ENCODE results near the gene PRICKLE1. TPM values are rescaled to one million over a fixed set of nuclear protein-coding genes. Genes with fewer than 3 reads are reported as not detected.
A peak's percentile ranks its signal among the peaks of the same experiment; 100 is the strongest.

Gene PRICKLE1
- total RNA-seq, 4 donors from 2014 or later = 5.9 to 61.4 (median 28.4) TPM

GRCh38 chr12:42585841-42586216 lies 3.7 kb downstream of the PRICKLE1 start:
- intact Hi-C loops (cut with DNase I; ENCODE audit: low total_unique reads) = no loop called here

GRCh38 chr12:42585154-42585840 lies 4.2 kb downstream of the PRICKLE1 start:
- peak overlapping the region; percentile 14 to 18 for H3K27ac ChIP-seq
- no peaks in the 10 kb centered on the region for H3K4me1 ChIP-seq
- H3K4me3 ChIP-seq = no peak overlapping the region
- H3K36me3 ChIP-seq = no peaks in the 10 kb centered on the region
- DNase-seq = no peak
- H3K27me3 ChIP-seq = no peaks in the 10 kb centered on the region
- no peaks in the 10 kb centered on the region for H3K9me3 ChIP-seq
- no peak for TF ChIP-seq POLR2A (IDR thresholded peaks at IDR 0.05)
- no peak for TF ChIP-seq CTCF (IDR thresholded peaks at IDR 0.05)
- intact Hi-C loops (cut with DNase I; ENCODE audit: low total_unique reads) = no loop called here

More at GRCh38 chr12:42585841-42586216, 3.7 kb downstream of the PRICKLE1 start:
- Histone ChIP-seq H3K27me3 (no peaks in the 10 kb centered on the region), H3K36me3 (no peaks in the 10 kb centered on the region), H3K9me3 (no peaks in the 10 kb centered on the region), H3K4me3 (no peak overlapping the region), H3K4me1 (no peaks in the 10 kb centered on the region), H3K27ac (no peak overlapping the region)
- no peak for TF ChIP-seq CTCF (IDR thresholded peaks at IDR 0.05)
- TF ChIP-seq POLR2A (IDR thresholded peaks at IDR 0.05) = no peak
- no peak for DNase-seq

GRCh38 chr12:42584651-42585111 lies 4.9 kb downstream of the PRICKLE1 start:
- no peak for TF ChIP-seq POLR2A (IDR thresholded peaks at IDR 0.05)
- TF ChIP-seq CTCF (IDR thresholded peaks at IDR 0.05) = no peak
- intact Hi-C loops (cut with DNase I; ENCODE audit: low total_unique reads) = no loop called here
- Histone ChIP-seq H3K4me3 (no peak overlapping the region), H3K27me3 (no peaks in the 10 kb centered on the region), H3K4me1 (no peaks in the 10 kb centered on the region), H3K36me3 (no peaks in the 10 kb centered on the region), H3K27ac (peak overlapping the region in 1 of 2 donors; percentile 18), H3K9me3 (no peaks in the 10 kb centered on the region)
- no peak for DNase-seq

GRCh38 chr12:42583016-42583415 lies 6.5 kb downstream of the PRICKLE1 start:
- TF ChIP-seq CTCF (IDR thresholded peaks at IDR 0.05) (no peak), POLR2A (IDR thresholded peaks at IDR 0.05) (no peak)
- no peak for DNase-seq
- intact Hi-C loops (cut with DNase I; ENCODE audit: low total_unique reads) = no loop called here
- Histone ChIP-seq H3K4me3 (no peak overlapping the region), H3K27ac (peak overlapping the region; percentile 14 to 19), H3K36me3 (no peaks in the 10 kb centered on the region), H3K4me1 (no peaks in the 10 kb centered on the region), H3K9me3 (no peaks in the 10 kb centered on the region), H3K27me3 (no peaks in the 10 kb centered on the region)

- no peak for TF ChIP-seq POLR2A (IDR thresholded peaks at IDR 0.05)
- TF ChIP-seq CTCF (IDR thresholded peaks at IDR 0.05) = no peak
- no peak overlapping the region for H3K4me3 ChIP-seq
- peak overlapping the region; percentile 14 to 19 for H3K27ac ChIP-seq
- no peaks in the 10 kb centered on the region for H3K27me3 ChIP-seq
- H3K4me1 ChIP-seq = no peaks in the 10 kb centered on the region
- H3K36me3 ChIP-seq = no peaks in the 10 kb centered on the region
- H3K9me3 ChIP-seq = no peaks in the 10 kb centered on the region
- intact Hi-C loops (cut with DNase I; ENCODE audit: low total_unique reads) = no loop called here
- no peak for DNase-seq
Measured at GRCh38 chr12:42582498-42582897, 7.0 kb downstream of the PRICKLE1 start.

Data from uterus (tissue), 4 donors.